G401.6 (cell line): Measurements from ENCODE around the gene ORMDL1.

Experiments used
- FAIRE-seq: peaks from 2 replicates; lab custom pipeline; 2012; peaks lifted over from hg19 to GRCh38; lab: Jason Lieb, UNC

The ORMDL1 gene

DNA sequence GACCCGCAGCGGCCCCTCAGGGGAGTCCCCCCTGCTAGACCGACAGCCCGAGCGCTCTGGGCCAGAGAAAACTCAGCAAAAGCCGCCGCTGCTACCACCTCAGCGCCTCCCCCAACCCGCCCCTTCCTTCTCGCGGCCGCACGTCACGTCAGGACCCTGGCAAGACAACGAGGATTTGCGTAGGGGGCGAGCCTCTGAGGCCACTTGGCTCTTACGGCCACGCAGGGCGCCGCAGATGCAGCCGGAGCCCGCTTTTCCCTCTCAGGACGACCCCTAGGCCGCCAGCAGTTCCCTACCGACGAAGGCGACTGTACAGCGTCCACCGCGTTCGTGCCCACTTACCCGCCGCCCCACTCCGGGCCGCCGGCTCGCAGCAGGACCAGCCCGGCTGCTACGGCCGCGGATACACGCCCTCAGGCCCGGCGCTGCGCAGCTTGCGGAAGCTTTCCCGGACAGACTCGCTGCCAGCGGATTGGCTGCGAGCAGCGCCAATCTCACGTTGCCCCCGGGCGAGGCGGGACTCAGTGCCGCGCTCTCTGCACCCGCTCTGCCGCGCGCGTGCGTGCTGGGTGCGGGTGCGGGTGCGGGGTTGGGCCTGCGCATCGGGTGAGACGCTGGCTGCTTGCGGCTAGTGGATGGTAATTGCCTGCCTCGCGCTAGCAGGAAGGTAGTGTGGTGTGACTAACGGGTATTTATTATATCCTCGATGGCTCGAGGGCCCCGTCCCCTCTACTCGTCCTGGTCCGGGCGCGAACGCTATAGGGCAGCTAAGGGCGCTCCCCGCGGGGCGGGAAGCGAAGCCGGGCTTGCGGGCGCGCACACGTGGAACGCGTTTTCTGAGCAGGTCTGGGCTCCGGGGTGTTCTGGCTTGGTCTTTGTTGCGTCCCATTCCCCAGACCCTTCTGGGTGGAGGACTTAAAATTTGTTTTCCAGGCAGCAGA is at the start of gene ORMDL1, which contains the start of gene PMS1:
Gene ORMDL1 (minus strand): TSS at position 413 of the 941 bp plus-strand sequence. CDS start 1,744 bp downstream, outside the sequence.
Gene PMS1 (plus strand): TSS at position 524 of the 941 bp plus-strand sequence. CDS start 7,360 bp downstream, outside the sequence.
- peak; percentile 28 for FAIRE-seq

DNA sequence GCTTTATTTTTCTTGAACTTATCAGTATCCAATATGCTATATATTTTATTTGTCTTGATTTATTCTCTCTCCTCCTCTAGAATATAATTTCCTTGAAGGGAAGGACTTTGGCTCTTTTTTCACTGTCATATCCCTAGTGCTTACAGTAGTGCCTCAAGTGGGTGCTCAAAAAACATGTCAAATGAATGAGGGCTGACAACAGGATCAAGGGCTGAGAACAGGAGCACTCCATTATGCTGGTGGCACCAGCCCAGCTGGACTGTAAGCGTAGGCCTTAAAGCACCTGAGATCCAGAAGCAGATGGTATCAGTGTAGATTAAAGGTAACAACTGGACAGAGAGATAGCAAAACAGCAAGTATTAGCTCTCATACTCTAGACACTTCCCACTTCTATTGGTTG is 46.4 kb upstream of the ORMDL1 start:
- FAIRE-seq = no peak

DNA sequence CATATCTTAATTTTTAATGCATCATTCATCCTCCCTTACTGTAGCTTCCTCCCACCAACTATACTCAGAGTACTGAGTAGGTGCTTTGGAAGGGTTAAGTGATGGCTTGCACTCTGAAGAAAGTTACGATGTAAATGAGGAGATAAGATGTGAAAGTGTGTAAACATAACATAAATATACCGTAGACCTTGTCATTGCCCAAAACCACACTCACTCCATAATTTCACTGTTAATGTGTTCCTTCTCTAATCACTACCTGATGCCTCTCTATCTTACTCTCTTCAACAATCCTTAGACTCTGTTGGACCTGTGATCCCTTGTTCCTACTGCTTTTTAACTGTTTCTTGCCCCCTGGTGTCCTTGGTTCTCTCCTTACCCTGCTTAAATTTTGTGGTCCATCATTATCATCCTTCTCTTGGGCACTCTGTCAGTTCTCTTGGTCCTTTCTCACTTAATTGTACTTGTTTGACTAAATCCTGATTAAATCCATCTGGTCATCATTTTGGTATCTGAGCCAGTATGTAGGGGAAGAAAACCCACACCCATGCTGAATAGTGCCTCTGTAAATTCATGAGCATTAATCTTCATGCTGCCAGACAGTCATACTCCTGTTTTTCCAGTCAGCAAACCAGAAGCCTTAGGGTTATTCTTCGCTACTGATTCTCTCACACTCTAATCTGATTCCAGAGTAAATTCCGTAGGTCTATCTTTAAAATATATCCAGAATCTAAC is 45.1 kb upstream of the ORMDL1 start:
- no peak for FAIRE-seq

DNA sequence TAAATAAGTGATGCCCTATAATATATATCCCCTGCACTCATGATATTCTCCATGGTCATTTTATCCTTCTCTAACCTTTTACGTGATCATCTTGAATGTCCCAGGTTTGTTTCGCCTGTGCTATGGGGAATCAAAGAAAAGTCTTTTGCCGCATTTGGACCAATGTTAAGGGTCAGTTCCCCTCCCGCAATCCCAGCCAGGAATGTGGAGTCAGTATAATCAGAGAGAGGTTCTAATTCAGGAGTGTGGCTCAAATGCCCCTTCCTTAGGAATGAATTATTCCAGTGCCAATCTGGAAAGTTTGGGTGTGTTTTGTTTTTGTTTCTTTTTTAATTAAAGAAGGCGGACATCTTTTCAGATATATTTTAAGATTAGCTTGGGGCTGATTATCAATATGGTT is 41.9 kb upstream of the ORMDL1 start:
- FAIRE-seq = no peak

- peak; percentile 72 for FAIRE-seq
Observed at GRCh38 chr2:189824694-189825396, 40.7 kb upstream of the ORMDL1 start.

GRCh38 chr2:189821953-189822748 is 38.0 kb upstream of the ORMDL1 start:
- no peak for FAIRE-seq

GRCh38 chr2:189819297-189819704 is 35.2 kb upstream of the ORMDL1 start:
- no peak for FAIRE-seq

DNA sequence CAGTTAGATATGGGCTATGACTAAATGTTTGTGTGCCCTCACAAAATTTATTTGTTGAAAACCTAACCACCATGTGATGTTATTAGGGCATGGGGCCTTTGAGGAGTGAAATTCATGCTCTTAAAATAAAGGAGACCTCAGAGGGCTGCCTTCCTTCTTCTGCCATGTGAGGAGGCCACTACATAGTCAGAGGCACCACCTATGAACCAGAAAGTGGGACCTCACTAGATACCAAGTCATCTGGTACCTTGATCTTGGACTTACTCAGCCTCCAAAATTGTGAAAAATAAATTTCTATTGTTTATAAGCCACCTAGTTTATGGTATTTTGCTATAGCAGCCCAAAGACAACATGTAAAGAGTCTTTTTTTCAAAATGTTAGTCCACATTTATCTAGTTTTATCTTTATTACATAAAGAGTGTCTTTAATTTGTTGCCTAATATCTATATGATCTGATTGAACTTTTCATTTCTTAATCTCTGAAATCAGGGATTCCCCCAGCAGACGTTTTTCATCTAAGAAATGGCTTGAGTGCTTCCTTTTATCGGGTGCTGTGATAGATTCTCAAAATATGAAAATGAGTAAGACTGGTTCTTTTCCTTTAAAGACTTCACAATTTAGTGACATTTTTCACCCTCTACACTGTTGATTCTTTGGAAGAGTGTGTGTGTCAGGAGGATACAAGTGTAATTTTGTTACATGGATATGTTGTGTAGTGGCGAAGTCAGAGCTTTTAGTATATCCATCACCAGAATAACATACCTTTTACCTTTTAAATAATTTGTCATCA is 34.3 kb upstream of the ORMDL1 start:
- FAIRE-seq = no peak

GRCh38 chr2:189803431-189803830 is 19.3 kb upstream of the ORMDL1 start:
- FAIRE-seq = no peak

DNA sequence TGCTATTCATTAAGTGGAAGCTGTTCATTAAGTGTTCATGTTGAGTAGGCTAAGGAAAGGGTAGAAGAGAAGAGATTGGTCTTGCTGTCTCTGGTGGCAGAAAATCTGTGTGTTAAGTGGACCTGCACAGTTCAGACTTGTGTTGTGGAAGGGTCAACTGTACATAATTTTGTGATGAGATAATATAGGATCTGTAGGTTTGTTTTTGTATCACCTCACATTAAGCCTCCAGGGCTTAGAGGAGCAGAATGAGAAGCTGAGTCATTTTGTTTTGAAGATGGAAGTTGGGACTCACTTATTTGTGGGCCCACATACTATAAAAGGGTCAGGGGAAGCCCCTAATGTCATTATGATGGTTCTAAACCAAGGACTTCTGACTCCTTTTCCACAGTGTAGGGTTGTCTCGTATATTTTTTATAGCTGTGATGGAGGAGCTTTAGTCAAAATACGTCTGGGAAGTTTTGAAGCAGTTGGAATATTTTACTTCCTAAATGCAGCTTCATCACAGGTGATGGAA is 18.3 kb upstream of the ORMDL1 start:
- no peak for FAIRE-seq

DNA sequence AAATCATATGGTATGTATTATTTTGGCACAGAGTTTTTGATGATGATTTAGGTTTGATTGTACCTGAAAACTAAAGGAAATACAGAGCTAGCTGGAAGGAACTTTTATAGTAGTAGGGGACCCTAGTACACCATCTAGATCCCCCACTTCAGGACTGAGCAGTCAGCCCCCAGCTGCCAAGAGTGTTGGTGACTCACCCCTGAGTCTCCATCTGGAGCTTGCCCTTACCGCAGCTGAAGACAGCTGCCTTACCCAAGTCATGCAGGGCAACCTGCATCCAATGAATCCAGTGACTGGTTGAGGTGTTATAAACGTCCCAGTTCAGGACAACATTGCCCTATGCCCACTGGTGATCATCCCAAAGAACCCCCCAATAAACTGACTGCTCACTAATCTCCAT is 15.4 kb upstream of the ORMDL1 start:
- no peak for FAIRE-seq

DNA sequence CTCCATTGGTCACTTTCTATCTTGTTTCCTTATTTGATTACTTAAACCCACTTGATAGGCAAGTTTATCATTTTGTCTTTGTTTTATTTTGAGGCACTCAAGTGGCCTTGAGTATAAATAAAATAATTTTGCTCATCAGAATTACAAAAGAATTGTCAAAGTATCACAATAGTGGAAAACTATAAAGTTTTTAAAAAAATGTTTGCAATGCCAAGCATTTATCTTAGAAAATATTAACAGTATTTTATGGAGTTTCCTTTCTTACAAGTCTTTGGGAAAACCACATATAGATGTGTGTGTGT is 14.8 kb upstream of the ORMDL1 start:
- no peak for FAIRE-seq

DNA sequence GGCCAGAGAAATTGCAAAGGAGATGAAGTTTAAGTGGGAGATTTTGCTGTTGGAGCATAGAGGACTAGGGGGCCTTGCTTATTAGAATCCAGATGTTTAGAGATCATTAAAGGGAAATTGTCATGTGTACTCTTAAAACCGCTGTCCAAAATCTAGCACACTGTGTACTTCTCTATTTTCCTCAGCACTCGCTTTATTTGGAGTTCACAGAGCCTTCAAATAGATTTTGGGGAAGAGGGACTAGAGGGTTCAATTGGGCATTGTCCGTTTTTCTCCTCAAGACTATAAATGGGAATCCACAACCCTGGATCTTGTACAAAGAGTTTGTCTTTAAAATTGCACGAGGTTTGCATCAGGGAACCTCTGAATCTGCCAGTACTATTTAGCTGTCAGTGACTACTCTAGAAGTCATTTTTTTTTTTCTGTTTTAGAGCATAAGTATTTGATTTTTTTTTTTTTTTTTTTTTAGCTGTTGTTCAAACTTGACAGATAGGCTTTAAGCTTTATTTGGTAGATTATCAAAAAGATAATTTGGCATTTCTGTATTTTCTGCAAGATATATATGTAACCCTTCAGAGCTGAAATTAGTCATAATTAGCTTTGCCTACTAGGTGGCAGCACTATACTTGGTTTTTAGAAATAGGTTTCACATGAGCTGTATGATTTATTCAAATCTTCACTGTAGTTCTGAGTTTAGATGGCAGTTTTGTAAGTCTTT is 14.3 kb upstream of the ORMDL1 start:
- peak; percentile 79 for FAIRE-seq

DNA sequence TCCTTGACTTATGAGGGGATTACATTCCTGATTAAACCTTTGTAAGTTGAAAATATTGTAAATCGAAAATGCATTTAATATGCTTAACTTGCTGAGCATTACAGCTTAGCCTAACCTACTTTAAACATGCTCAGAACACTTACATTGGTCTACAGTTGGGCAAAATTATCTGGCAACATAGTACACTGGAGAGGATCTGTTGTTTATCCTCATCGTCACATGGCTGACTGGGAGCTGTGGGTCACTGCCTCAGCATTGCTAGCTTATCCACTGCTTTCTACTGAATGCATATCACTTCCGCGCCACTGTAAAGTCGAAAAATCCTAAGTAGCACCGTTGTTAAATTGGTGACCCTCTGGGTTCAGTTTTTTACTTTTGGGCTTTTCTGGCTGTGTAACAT is 13.8 kb upstream of the ORMDL1 start:
- no peak for FAIRE-seq

DNA sequence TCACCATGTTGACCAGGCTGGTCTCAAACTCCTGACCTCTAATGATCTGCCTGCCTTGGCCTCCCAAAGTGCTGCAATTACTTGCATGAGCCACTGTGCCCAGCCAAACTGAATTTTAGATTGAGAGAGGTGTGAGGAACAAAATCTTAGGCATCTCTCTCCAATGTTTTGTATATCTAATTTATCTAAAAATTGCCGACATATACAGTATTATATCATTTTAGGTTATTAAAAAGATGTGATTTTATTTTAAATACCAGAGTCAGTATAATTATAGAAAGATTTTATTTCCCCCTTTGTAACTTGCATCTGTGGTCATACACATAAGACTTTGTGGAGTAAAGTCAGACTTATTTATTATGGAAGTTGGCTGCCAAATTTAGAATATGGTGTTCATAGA is 10.2 kb upstream of the ORMDL1 start:
- FAIRE-seq = no peak

- FAIRE-seq = no peak
Observed at GRCh38 chr2:189791338-189792042, 7.4 kb upstream of the ORMDL1 start.

DNA sequence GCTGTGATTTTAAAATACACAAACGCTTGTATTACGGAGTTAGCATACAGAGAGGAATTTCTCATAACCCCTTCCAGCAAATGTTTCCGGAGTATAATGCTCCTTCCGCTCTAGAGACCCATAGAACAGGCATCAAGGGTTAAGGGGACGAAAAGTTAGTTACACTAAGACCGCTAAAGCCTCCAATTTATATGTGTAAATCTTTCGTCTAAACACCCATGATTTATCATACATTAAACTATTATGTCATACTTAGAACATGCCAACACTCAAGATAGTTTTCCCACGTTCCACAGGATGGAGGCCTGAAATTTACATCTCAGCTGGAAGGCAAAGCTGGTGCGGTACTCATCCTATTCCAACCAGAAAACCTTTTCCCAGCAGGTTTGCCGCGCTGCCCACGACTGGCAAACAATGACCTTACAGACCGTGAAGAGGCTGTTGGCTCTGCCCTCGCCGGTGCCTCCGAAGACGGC is 650 bp downstream of the ORMDL1 start:
- no peak for FAIRE-seq

GRCh38 chr2:189782221-189782671 is 1.9 kb downstream of the ORMDL1 start:
- FAIRE-seq = no peak

DNA sequence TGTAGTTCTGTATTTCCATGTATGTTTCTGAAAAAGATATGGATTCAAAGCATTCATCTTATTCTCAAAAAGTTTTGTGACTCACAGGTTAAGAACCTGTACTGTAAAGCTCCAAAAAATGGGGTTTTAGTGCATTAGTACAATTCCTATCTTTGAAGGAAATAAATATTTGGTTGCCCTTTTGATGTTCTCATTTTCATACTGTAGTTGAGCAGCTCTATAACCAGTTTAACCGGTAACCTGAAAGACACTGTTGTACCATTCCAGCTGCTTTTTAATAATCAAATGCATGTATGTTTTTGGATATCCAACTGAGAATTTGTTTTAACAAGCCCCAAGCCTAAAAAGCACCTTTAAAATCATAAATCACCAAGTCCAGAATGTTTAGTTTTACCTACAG is 11.9 kb downstream of the ORMDL1 start:
- no peak for FAIRE-seq
